SK-N-SH treated with all-trans-retinoic acid at 6 μM for 48 hours (cell line): ENCODE results near the gene SERGEF.

Experiments used
- ATAC-seq: fragments of 200-7000 bp; cut with Tn5 transposase; 3 replicates; pipeline ENCODE4 v1.9.1; 2020; ENCODE audit warnings: mild to moderate bottlenecking, moderate library complexity
- ARNTL ChIP-seq: fragments of 450-650 bp; formaldehyde crosslinking; IDR thresholded peaks from 2 replicates; pipeline ENCODE4 v1.5.0; 2020; ENCODE audit warnings: low read depth, mild to moderate bottlenecking, moderate library complexity, borderline replicate concordance
- BACH2 ChIP-seq: fragments of 250-450 bp; sonication (Bioruptor Pico); IDR thresholded peaks from 2 replicates; pipeline ENCODE4 v1.9.0; 2021; ENCODE audit warnings: mild to moderate bottlenecking, borderline replicate concordance
- CSDC2 ChIP-seq: fragments of 250-450 bp; sonication (Bioruptor Pico); IDR thresholded peaks from 2 replicates; pipeline ENCODE4 v1.5.0; 2020; ENCODE audit warnings: mild to moderate bottlenecking, moderate library complexity
- ESRRG ChIP-seq: fragments of 250-450 bp; sonication (Bioruptor Pico); IDR thresholded peaks from 2 replicates; pipeline ENCODE4 v1.6.1; 2021; ENCODE audit warnings: mild to moderate bottlenecking
- GLIS3 ChIP-seq: fragments of 250-450 bp; sonication (Bioruptor Pico); IDR thresholded peaks from 2 replicates; pipeline ENCODE4 v1.5.0; 2020; ENCODE audit warnings: mild to moderate bottlenecking, moderate library complexity
- ISL1 ChIP-seq: fragments of 250-450 bp; sonication (Bioruptor Pico); IDR thresholded peaks from 2 replicates; pipeline ENCODE4 v2.1.2; 2022; ENCODE audit warnings: mild to moderate bottlenecking, moderate library complexity
- OSR1 ChIP-seq: fragments of 250-450 bp; sonication (Bioruptor Pico); IDR thresholded peaks from 2 replicates; pipeline ENCODE4 v1.8.0; 2022; ENCODE audit warnings: moderate library complexity, mild to moderate bottlenecking, inconsistent platforms
- RARB ChIP-seq: fragments of 250-450 bp; sonication (Bioruptor Pico); IDR thresholded peaks from 2 replicates; pipeline ENCODE4 v1.8.0; 2021; ENCODE audit warnings: mild to moderate bottlenecking, moderate library complexity
- SNAI2 ChIP-seq: fragments of 250-450 bp; sonication (Bioruptor Pico); IDR thresholded peaks from 2 replicates; pipeline ENCODE4 v1.5.0; 2020; ENCODE audit warnings: mild to moderate bottlenecking, moderate library complexity
- TCF4 ChIP-seq: fragments of 250-450 bp; sonication (Bioruptor Pico); IDR thresholded peaks from 2 replicates; pipeline ENCODE4 v1.8.0; 2021; ENCODE audit warnings: mild to moderate bottlenecking, moderate library complexity, borderline replicate concordance
- TOX ChIP-seq: fragments of 250-450 bp; sonication (Bioruptor Pico); IDR thresholded peaks from 2 replicates; pipeline ENCODE4 v1.8.0; 2021; ENCODE audit warnings: mild to moderate bottlenecking, moderate library complexity, borderline replicate concordance
- ZC3H10 ChIP-seq: fragments of 250-450 bp; sonication (Bioruptor Pico); IDR thresholded peaks from 2 replicates; pipeline ENCODE4 v1.5.1; 2021; ENCODE audit warnings: mild to moderate bottlenecking, moderate library complexity
- ZFP3 ChIP-seq: fragments of 250-450 bp; sonication (Bioruptor Pico); IDR thresholded peaks from 2 replicates; pipeline ENCODE4 v1.5.0; 2020; ENCODE audit warnings: mild to moderate bottlenecking, moderate library complexity
- ZFP30 ChIP-seq: fragments of 450-650 bp; formaldehyde crosslinking; IDR thresholded peaks from 2 replicates; pipeline ENCODE4 v1.5.0; 2022; ENCODE audit warnings: mild to moderate bottlenecking, moderate library complexity
- ZNF565 ChIP-seq: fragments of 450-650 bp; formaldehyde crosslinking; conservative IDR thresholded peaks from 2 replicates; pipeline ENCODE4 v1.5.0; 2020; ENCODE audit warnings: low read depth, mild to moderate bottlenecking, moderate library complexity
- ZNF70 ChIP-seq: fragments of 450-650 bp; formaldehyde crosslinking; IDR thresholded peaks from 2 replicates; pipeline ENCODE4 v1.5.0; 2020; ENCODE audit warnings: mild to moderate bottlenecking, moderate library complexity
- ZNF8 ChIP-seq: fragments of 450-650 bp; formaldehyde crosslinking; IDR thresholded peaks from 2 replicates; pipeline ENCODE4 v1.5.0; 2020; ENCODE audit warnings: mild to moderate bottlenecking, moderate library complexity
- TF ChIP-seq, protein P1 (sequence below): fragments of 250-450 bp; sonication (Bioruptor Pico); IDR thresholded peaks from 2 replicates; pipeline ENCODE4 v1.8.0; 2021; ENCODE audit warnings: low read depth, mild to moderate bottlenecking, moderate library complexity, borderline replicate concordance
- TF ChIP-seq, protein P2 (sequence below): fragments of 250-450 bp; sonication (Bioruptor Pico); IDR thresholded peaks from 2 replicates; pipeline ENCODE4 v1.5.0; 2020; ENCODE audit warnings: mild to moderate bottlenecking, moderate library complexity
- TF ChIP-seq, protein P3 (sequence below): fragments of 250-450 bp; sonication (Bioruptor Pico); IDR thresholded peaks from 2 replicates; pipeline ENCODE4 v1.5.1; 2021; ENCODE audit warnings: mild to moderate bottlenecking, moderate library complexity
- TF ChIP-seq, protein P4 (sequence below): fragments of 250-450 bp; sonication (Bioruptor Pico); IDR thresholded peaks from 2 replicates; pipeline ENCODE4 v1.5.1; 2020; ENCODE audit warnings: low read depth, mild to moderate bottlenecking, moderate library complexity

Gene SERGEF

DNA sequence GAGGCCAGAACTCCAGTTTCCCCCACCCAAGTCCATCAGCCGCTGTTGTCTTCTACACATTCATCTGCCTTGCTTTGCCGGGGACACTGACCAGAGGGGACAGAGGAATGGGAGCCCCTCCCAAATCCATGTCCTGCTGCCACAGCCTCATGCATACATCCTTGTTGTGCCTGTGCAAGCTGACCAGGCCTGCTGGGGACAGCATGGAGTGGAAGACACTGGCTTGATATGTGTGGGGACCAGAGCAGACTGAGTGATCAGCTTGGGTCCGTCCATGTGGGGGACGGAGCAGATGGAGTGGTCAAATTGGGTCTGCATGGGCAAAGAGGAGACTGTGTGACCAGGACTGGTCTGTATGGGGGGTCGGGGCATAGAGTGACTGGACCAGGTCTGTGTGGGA lies 234.5 kb downstream of the SERGEF start:
- TF ChIP-seq CSDC2 (CRISPR knock-in tag) = no peak
- no peak for TF ChIP-seq ISL1 (CRISPR knock-in tag)
- no peak for TF ChIP-seq ZNF565 (CRISPR knock-in tag)
- TF ChIP-seq, protein P1, sequence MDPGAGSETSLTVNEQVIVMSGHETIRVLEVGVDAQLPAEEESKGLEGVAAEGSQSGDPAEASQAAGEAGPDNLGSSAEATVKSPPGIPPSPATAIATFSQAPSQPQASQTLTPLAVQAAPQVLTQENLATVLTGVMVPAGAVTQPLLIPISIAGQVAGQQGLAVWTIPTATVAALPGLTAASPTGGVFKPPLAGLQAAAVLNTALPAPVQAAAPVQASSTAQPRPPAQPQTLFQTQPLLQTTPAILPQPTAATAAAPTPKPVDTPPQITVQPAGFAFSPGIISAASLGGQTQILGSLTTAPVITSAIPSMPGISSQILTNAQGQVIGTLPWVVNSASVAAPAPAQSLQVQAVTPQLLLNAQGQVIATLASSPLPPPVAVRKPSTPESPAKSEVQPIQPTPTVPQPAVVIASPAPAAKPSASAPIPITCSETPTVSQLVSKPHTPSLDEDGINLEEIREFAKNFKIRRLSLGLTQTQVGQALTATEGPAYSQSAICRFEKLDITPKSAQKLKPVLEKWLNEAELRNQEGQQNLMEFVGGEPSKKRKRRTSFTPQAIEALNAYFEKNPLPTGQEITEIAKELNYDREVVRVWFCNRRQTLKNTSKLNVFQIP (CRISPR knock-in tag) = no peak
- TF ChIP-seq SNAI2 = no peak
- TF ChIP-seq OSR1 (CRISPR knock-in tag) = no peak
- TF ChIP-seq ZNF70 (CRISPR knock-in tag) = no peak
- TF ChIP-seq, protein P2, sequence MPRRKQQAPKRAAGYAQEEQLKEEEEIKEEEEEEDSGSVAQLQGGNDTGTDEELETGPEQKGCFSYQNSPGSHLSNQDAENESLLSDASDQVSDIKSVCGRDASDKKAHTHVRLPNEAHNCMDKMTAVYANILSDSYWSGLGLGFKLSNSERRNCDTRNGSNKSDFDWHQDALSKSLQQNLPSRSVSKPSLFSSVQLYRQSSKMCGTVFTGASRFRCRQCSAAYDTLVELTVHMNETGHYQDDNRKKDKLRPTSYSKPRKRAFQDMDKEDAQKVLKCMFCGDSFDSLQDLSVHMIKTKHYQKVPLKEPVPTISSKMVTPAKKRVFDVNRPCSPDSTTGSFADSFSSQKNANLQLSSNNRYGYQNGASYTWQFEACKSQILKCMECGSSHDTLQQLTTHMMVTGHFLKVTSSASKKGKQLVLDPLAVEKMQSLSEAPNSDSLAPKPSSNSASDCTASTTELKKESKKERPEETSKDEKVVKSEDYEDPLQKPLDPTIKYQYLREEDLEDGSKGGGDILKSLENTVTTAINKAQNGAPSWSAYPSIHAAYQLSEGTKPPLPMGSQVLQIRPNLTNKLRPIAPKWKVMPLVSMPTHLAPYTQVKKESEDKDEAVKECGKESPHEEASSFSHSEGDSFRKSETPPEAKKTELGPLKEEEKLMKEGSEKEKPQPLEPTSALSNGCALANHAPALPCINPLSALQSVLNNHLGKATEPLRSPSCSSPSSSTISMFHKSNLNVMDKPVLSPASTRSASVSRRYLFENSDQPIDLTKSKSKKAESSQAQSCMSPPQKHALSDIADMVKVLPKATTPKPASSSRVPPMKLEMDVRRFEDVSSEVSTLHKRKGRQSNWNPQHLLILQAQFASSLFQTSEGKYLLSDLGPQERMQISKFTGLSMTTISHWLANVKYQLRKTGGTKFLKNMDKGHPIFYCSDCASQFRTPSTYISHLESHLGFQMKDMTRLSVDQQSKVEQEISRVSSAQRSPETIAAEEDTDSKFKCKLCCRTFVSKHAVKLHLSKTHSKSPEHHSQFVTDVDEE (CRISPR knock-in tag) = no peak
- TF ChIP-seq RARB (CRISPR knock-in tag) = no peak
- TF ChIP-seq ARNTL (CRISPR knock-in tag) = no peak
- no peak for TF ChIP-seq TCF4 (CRISPR knock-in tag)
- TF ChIP-seq, protein P3, sequence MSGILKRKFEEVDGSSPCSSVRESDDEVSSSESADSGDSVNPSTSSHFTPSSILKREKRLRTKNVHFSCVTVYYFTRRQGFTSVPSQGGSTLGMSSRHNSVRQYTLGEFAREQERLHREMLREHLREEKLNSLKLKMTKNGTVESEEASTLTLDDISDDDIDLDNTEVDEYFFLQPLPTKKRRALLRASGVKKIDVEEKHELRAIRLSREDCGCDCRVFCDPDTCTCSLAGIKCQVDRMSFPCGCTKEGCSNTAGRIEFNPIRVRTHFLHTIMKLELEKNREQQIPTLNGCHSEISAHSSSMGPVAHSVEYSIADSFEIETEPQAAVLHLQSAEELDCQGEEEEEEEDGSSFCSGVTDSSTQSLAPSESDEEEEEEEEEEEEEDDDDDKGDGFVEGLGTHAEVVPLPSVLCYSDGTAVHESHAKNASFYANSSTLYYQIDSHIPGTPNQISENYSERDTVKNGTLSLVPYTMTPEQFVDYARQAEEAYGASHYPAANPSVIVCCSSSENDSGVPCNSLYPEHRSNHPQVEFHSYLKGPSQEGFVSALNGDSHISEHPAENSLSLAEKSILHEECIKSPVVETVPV (CRISPR knock-in tag) = no peak
- no peak for TF ChIP-seq GLIS3 (CRISPR knock-in tag)
- no peak for TF ChIP-seq ESRRG (CRISPR knock-in tag)
- no peak for TF ChIP-seq BACH2 (CRISPR knock-in tag)
- TF ChIP-seq ZC3H10 (CRISPR knock-in tag) = no peak
- TF ChIP-seq, protein P4, sequence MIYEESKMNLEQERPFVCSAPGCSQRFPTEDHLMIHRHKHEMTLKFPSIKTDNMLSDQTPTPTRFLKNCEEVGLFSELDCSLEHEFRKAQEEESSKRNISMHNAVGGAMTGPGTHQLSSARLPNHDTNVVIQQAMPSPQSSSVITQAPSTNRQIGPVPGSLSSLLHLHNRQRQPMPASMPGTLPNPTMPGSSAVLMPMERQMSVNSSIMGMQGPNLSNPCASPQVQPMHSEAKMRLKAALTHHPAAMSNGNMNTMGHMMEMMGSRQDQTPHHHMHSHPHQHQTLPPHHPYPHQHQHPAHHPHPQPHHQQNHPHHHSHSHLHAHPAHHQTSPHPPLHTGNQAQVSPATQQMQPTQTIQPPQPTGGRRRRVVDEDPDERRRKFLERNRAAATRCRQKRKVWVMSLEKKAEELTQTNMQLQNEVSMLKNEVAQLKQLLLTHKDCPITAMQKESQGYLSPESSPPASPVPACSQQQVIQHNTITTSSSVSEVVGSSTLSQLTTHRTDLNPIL (CRISPR knock-in tag) = no peak
- no peak for TF ChIP-seq TOX (CRISPR knock-in tag)
- TF ChIP-seq ZNF8 (CRISPR knock-in tag) = no peak
- TF ChIP-seq ZFP30 (CRISPR knock-in tag) = no peak
- no peak for ATAC-seq

DNA sequence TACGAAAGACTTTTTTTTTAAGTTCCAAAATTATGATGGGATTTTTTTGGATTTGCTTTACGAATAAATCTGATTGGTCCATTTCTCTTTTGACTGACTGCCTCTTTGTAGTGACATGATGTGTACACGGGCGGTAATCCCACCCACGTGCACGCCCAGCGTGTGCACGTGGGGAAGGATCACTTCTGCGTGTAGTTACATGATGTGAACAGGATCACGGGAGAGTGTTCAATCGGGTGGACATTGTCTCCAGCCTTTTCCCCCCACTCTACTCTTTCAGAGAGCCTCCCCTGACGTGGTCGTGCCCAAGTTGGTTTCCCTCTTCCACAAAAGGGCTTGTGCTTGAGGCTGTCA lies 235.1 kb downstream of the SERGEF start:
- TF ChIP-seq ZNF8 (CRISPR knock-in tag) (no peak), ESRRG (CRISPR knock-in tag) (no peak), SNAI2 (no peak), ZFP30 (CRISPR knock-in tag) (no peak), TCF4 (CRISPR knock-in tag) (no peak), TOX (CRISPR knock-in tag) (no peak), ZFP3 (CRISPR knock-in tag) (no peak)
- TF ChIP-seq, protein P3 (CRISPR knock-in tag) = no peak

DNA sequence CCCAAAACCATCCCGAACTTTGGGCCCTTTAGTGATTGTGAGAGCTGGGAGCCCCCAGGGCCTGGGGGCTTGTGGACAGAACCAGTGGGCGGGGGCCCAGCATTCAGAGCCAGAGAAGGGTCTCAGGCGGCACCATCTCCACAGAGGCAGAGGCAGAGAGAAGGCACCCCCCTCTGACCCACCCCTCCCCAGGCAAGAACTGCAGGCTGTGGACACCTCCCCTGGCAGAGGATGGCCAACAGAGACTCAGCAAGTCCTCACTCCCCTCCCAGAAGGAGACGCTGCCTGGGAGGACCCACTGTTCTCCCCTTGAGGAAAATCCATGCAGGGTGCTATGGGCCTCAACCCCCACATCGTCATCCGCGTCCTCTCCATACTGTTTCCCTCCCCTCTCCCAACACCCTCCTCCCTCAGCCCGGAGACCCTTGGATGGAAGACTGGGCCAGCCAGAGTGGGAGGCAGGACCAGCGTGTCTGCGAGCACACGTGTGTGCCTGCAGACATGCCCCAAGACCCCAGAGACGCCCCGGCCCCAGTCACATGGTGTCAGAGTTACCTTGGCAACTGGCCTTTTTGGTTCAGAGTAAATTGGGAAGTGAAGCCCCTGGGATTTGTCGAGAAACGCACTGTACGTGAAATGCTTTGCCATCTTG lies 235.6 kb downstream of the SERGEF start:
- ATAC-seq = no peak
- no peak for TF ChIP-seq OSR1 (CRISPR knock-in tag)
- no peak for TF ChIP-seq TCF4 (CRISPR knock-in tag)
- no peak for TF ChIP-seq BACH2 (CRISPR knock-in tag)
- TF ChIP-seq, protein P1 (CRISPR knock-in tag) = no peak
- TF ChIP-seq, protein P2 (CRISPR knock-in tag) = no peak
- no peak for TF ChIP-seq ZFP3 (CRISPR knock-in tag)
- no peak for TF ChIP-seq ZNF70 (CRISPR knock-in tag)

More for the DNA sequence above, 235.1 kb downstream of the SERGEF start:
- no peak for ATAC-seq
